Measurements from ENCODE around the gene SLC10A4.

DNA sequence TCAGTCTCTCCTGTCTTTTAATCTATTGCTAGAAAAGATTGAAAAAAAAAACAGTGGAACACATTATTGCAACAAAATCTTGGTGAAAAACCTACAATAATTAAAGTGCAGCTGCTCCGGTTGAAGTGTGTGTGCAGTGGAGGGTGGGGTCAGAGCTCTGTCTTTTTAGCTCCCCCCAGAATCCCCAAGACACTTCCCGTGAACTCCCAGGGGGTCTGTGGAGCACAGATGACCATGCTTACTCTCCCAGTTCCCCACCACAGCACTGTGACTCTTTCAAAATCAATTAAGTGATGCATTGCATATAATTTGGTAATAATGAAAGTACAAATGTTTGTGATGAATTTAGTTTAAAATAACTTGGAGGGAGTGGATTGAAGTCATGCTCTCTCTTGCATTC, 15.7 kb upstream of the SLC10A4 start:
- no peak for TF ChIP-seq CTCF (conservative IDR thresholded peaks at IDR 0.05 in 1 of 2, IDR thresholded peaks at IDR 0.05 in 1 of 2; ENCODE audit: low read depth in 1 of 2, low read length in 2 of 2)
- no peak for TF ChIP-seq EZH2 (IDR thresholded peaks at IDR 0.05; ENCODE audit: low read length, missing control alignments)

Data from fibroblast of lung (primary cell).